ENCODE data around the gene PHF10. TPM values are rescaled to one million over a fixed set of nuclear protein-coding genes. Genes with fewer than 3 reads are reported as not detected.

The PHF10 gene
- total RNA-seq, 6 donors from 2014 or later = 30.0 to 79.2 (median 42.4) TPM

GRCh38 chr6:169714595-169714994 lies 9.7 kb downstream of the PHF10 start:
- Histone ChIP-seq H3K4me1 (no peaks in the 10 kb centered on the region), H3K27me3 (no peaks in the 10 kb centered on the region), H3K4me3 (no peak overlapping the region), H3K27ac (no peak overlapping the region), H3K9me3 (no peaks in the 10 kb centered on the region), H3K36me3 (peaks cover 10 to 76% (median 45%) of the 10 kb centered on the region in 4 donors)
- 94% methylated on average over 9 of the region's 9 CpGs for WGBS, 2 donors
- TF ChIP-seq CTCF (IDR thresholded peaks at IDR 0.05) (no peak), POLR2A (IDR thresholded peaks at IDR 0.05) (no peak), POLR2AphosphoS5 (IDR thresholded peaks at IDR 0.05) (no peak), EP300 (IDR thresholded peaks at IDR 0.05) (no peak)
- DNase-seq (no peak), ATAC-seq (ENCODE audit: low FRiP score in 2 of 2) (no peak)

DNA sequence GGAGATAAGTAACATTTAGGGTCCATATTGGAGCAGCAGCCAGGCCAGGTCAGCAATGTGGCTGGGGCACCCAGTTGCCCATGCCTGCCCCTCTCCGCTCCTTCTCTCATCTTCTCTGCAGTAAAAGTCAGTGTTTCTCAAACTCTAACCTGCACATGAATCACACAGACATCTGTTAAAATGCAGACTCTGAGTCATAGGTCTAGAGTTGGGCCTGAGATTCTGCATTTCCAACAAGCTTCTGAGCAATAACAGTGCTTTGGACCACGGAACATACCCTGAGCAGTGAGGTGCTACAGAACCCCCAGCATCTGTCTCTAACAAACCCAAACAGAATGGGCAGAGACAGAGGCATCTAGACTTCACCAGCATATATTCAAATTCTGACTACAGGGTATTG lies 10.1 kb downstream of the PHF10 start:
- WGBS, 2 donors = 100% methylated on average over 2 of the region's 2 CpGs
- TF ChIP-seq CTCF (IDR thresholded peaks at IDR 0.05) (no peak), POLR2AphosphoS5 (IDR thresholded peaks at IDR 0.05) (no peak), EP300 (IDR thresholded peaks at IDR 0.05) (no peak), POLR2A (IDR thresholded peaks at IDR 0.05) (no peak)
- H3K36me3 ChIP-seq = peaks cover 10 to 80% (median 45%) of the 10 kb centered on the region in 4 donors
- no peaks in the 10 kb centered on the region for H3K9me3 ChIP-seq
- no peak for DNase-seq
- no peaks in the 10 kb centered on the region for H3K4me1 ChIP-seq
- no peak overlapping the region for H3K4me3 ChIP-seq
- no peaks in the 10 kb centered on the region for H3K27me3 ChIP-seq
- no peak overlapping the region for H3K27ac ChIP-seq
- no peak for ATAC-seq (ENCODE audit: low FRiP score in 2 of 2)

- Histone ChIP-seq H3K36me3 (peaks cover 10 to 66% (median 31%) of the 10 kb centered on the region in 4 donors), H3K4me3 (no peak overlapping the region), H3K4me1 (peaks cover 0 to 6% (median under 1%) of the 10 kb centered on the region in 4 donors), H3K9me3 (no peaks in the 10 kb centered on the region), H3K27me3 (no peaks in the 10 kb centered on the region), H3K27ac (no peak overlapping the region)
- TF ChIP-seq CTCF (IDR thresholded peaks at IDR 0.05) (no peak), POLR2A (IDR thresholded peaks at IDR 0.05) (no peak), POLR2AphosphoS5 (IDR thresholded peaks at IDR 0.05) (no peak), EP300 (IDR thresholded peaks at IDR 0.05) (no peak)
- DNase-seq = no peak
- 76 to 93% methylated on average over 3 of the region's 3 CpGs for WGBS, 2 donors
- ATAC-seq (ENCODE audit: low FRiP score in 2 of 2) = no peak
Observed at GRCh38 chr6:169710009-169710408, 14.3 kb downstream of the PHF10 start.

DNA sequence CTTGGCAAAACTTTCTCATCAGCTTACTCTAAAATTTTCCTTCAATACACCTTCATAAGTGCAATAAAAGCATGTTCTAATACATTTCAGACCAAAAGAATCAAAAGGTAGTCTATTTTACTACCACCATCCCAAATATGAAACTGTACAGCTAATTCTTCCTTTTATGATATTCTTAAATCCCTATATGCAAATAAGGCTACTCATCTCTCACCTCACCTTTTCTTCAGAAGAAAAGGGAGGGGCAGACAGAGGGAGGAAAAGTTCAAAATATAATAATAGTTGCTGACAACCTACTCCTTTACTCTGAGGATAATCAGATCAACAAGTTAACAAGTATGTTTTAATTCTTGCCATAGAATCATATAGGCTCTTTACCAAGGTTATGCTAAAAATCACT lies 15.0 kb downstream of the PHF10 start:
- H3K36me3 ChIP-seq = peaks cover 10 to 62% (median 24%) of the 10 kb centered on the region in 4 donors
- ATAC-seq (ENCODE audit: low FRiP score in 2 of 2) (no peak), DNase-seq (no peak)
- no peak overlapping the region for H3K4me3 ChIP-seq
- H3K9me3 ChIP-seq = no peaks in the 10 kb centered on the region
- H3K4me1 ChIP-seq = peaks cover 4 to 13% (median 8%) of the 10 kb centered on the region in 4 donors
- no peaks in the 10 kb centered on the region for H3K27me3 ChIP-seq
- TF ChIP-seq CTCF (IDR thresholded peaks at IDR 0.05) (no peak), POLR2A (IDR thresholded peaks at IDR 0.05) (no peak), POLR2AphosphoS5 (IDR thresholded peaks at IDR 0.05) (no peak), EP300 (IDR thresholded peaks at IDR 0.05) (no peak)
- H3K27ac ChIP-seq = no peak overlapping the region

GRCh38 chr6:169707772-169708171 lies 16.5 kb downstream of the PHF10 start:
- Histone ChIP-seq H3K27ac (no peak overlapping the region), H3K4me3 (no peak overlapping the region), H3K4me1 (peaks cover 19 to 29% (median 23%) of the 10 kb centered on the region in 4 donors), H3K27me3 (no peaks in the 10 kb centered on the region), H3K9me3 (no peaks in the 10 kb centered on the region), H3K36me3 (peaks cover 7 to 49% (median 17%) of the 10 kb centered on the region in 4 donors)
- ATAC-seq (ENCODE audit: low FRiP score in 2 of 2) (no peak), DNase-seq (no peak)
- TF ChIP-seq CTCF (IDR thresholded peaks at IDR 0.05) (no peak), POLR2A (IDR thresholded peaks at IDR 0.05) (no peak), POLR2AphosphoS5 (IDR thresholded peaks at IDR 0.05) (no peak), EP300 (IDR thresholded peaks at IDR 0.05) (no peak)
- WGBS, 2 donors = 86 to 91% methylated on average over 2 of the region's 2 CpGs
